ENCODE results near the gene TIMM44. TPM values are rescaled to one million over a fixed set of nuclear protein-coding genes. Genes with fewer than 3 reads are reported as not detected.

Gene TIMM44
- total and polyA plus RNA-seq, 2 of the 8 experiments (the other 6 are each of a cell fraction or from before 2014, with no cell fraction given) = 131 to 150 TPM

GRCh38 chr19:7897292-7897691 is 46.2 kb downstream of the TIMM44 start:
- H3K14ac ChIP-seq (ENCODE audit: insufficient read length) = no peak overlapping the region
- no peak for FAIRE-seq
- no peak overlapping the region for H2BK15ac ChIP-seq (ENCODE audit: low read length)
- no peaks in the 10 kb centered on the region; a peak in 1 of 8 replicates for H3K36me3 ChIP-seq (ENCODE audit: control insufficient read depth in 2 of 4, insufficient read depth in 4 of 4, low read length in 3 of 4)
- no peaks in the 10 kb centered on the region for H3K27me3 ChIP-seq (replicated peaks in 1 of 4; ENCODE audit: control insufficient read depth in 3 of 4, extremely low read depth in 1 of 4, insufficient read depth in 3 of 4, low read length in 3 of 4)
- no peaks in the 10 kb centered on the region for H3K79me1 ChIP-seq (ENCODE audit: low read depth, low read length)
- H4K5ac ChIP-seq (ENCODE audit: insufficient read length, low read depth, low read length) = no peak overlapping the region
- no peak overlapping the region for H4K8ac ChIP-seq (ENCODE audit: extremely low read depth, insufficient read depth, low read length)
- H3K56ac ChIP-seq (replicated peaks; ENCODE audit: insufficient read length, low read depth, low read length) = no peak overlapping the region
- H3K18ac ChIP-seq (ENCODE audit: extremely low read depth, low read length) = no peak overlapping the region
- no peak overlapping the region for H2AFZ ChIP-seq (ENCODE audit: low read length)
- H3K4me1 ChIP-seq (replicated peaks in 1 of 4; ENCODE audit: control insufficient read depth in 3 of 4, insufficient read depth in 4 of 4, low read length in 3 of 4) = peaks cover 0 to 4% (median 0%) of the 10 kb centered on the region in 4 experiments; a peak in 2 of 7 replicates
- no peak overlapping the region for H3K4me2 ChIP-seq (ENCODE audit: insufficient read depth in 1 of 2, low read depth in 2 of 2, low read length in 2 of 2)
- H3K9me3 ChIP-seq (ENCODE audit: insufficient read depth in 2 of 2, low read depth in 1 of 2, low read length in 1 of 2) = no peaks in the 10 kb centered on the region
- no peak overlapping the region for H2AK5ac ChIP-seq (ENCODE audit: low read depth, low read length)
- no peaks in the 10 kb centered on the region for H3K79me2 ChIP-seq (ENCODE audit: control insufficient read depth in 1 of 2, insufficient read depth in 2 of 2, low read length in 2 of 2)
- no peak overlapping the region for H3K27ac ChIP-seq (ENCODE audit: low read depth, low read length)
- no peak overlapping the region for H2BK20ac ChIP-seq (ENCODE audit: low read length)
- H3K4ac ChIP-seq (replicated peaks; ENCODE audit: insufficient read length, low read depth, low read length) = no peak overlapping the region
- no peak overlapping the region for H3K23ac ChIP-seq (ENCODE audit: insufficient read length)
- ChIA-PET CTCF (ENCODE audit: partially characterized antibody) (interaction anchor here (1.0 to 2.5 kb wide), 3 partner anchors 21 to 44 kb away, joined by 3 to 11 read pairs (median 5); no protein-coding TSS in a partner anchor), POLR2A (ENCODE audit: partially characterized antibody) (interaction anchor here (1.0 to 1.1 kb wide), 2 partner anchors 9 to 18 kb away, joined by 3 to 4 read pairs; partner anchors contain the start of gene LRRC8E)
- H2BK120ac ChIP-seq (replicated peaks; ENCODE audit: low read depth, low read length) = no peak overlapping the region
- H3K4me3 ChIP-seq (ENCODE audit: extremely low read depth in 1 of 4, insufficient read depth in 2 of 4, low read depth in 3 of 4, low read length in 4 of 4) = no peak overlapping the region
- H4K91ac ChIP-seq (replicated peaks; ENCODE audit: insufficient read length, low read length) = no peak overlapping the region
- H2BK12ac ChIP-seq (ENCODE audit: low read depth, low read length) = no peak overlapping the region
- TF ChIP-seq TCF12 (IDR thresholded peaks at IDR 0.05; ENCODE audit: low read depth, low read length) (no peak), SP1 (IDR thresholded peaks at IDR 0.05; ENCODE audit: low read depth, low read length) (no peak), YY1 (IDR thresholded peaks at IDR 0.05; ENCODE audit: low read depth, low read length) (no peak), ZNF274 (IDR thresholded peaks at IDR 0.05; ENCODE audit: borderline replicate concordance, extremely low read depth, low read length) (no peak), NRF1 (IDR thresholded peaks at IDR 0.05; ENCODE audit: low read depth, low read length) (no peak), CHD2 (IDR thresholded peaks at IDR 0.05; ENCODE audit: low read length) (no peak), HDAC6 (IDR thresholded peaks at IDR 0.05; ENCODE audit: low read depth, low read length) (no peak), RNF2 (IDR thresholded peaks at IDR 0.05; ENCODE audit: borderline replicate concordance, low read depth, low read length, missing control alignments, poor library complexity, severe bottlenecking) (no peak)
- TF ChIP-seq, protein P1, sequence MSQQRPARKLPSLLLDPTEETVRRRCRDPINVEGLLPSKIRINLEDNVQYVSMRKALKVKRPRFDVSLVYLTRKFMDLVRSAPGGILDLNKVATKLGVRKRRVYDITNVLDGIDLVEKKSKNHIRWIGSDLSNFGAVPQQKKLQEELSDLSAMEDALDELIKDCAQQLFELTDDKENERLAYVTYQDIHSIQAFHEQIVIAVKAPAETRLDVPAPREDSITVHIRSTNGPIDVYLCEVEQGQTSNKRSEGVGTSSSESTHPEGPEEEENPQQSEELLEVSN (IDR thresholded peaks at IDR 0.05) = no peak
- H3K9ac ChIP-seq (replicated peaks in 1 of 4; ENCODE audit: extremely low read depth in 1 of 4, low read depth in 3 of 4, low read length in 3 of 4) = no peak overlapping the region
- DNase-seq (ENCODE audit: low read depth in 1 of 2, low spot score in 2 of 2) = no peak
- no peak overlapping the region for H2BK5ac ChIP-seq (ENCODE audit: low read depth, low read length)
- 94% methylated on average over 9 of the region's 11 CpGs; no CpG with 5 or more reads in 1 of the 2 experiments for WGBS, 2 experiments (ENCODE audit: extremely low coverage in 1 of 2, insufficient coverage in 1 of 2, insufficient read length in 1 of 2, insufficient replicate concordance in 2 of 2, low coverage in 1 of 2, low lambda C conversion rate in 2 of 2, missing lambda C conversion rate in 1 of 2)
- H3K23me2 ChIP-seq (ENCODE audit: low read depth, low read length) = no peaks in the 10 kb centered on the region
- peaks cover 0 to 3% of the 10 kb centered on the region in 2 experiments for H4K20me1 ChIP-seq (replicated peaks in 1 of 2; ENCODE audit: control insufficient read depth in 1 of 2, insufficient read depth in 2 of 2, low read length in 2 of 2)
